PFSK-1 (cell line): Measurements from ENCODE around the gene PPIL4.

Experiments used
- POLR2AphosphoS5 ChIP-seq: IDR thresholded peaks from 2 replicates; pipeline ENCODE4 v1.6.1; 2012; ENCODE audit warnings: low read depth, mild to moderate bottlenecking, control low read depth, low read length, moderate library complexity
- SIN3A ChIP-seq: IDR thresholded peaks from 2 replicates; pipeline ENCODE4 v1.6.1; 2012; ENCODE audit warnings: mild to moderate bottlenecking, low read length, moderate library complexity, borderline replicate concordance; ENCODE audit not compliant: insufficient read depth
- TAF1 ChIP-seq: IDR thresholded peaks from 2 replicates; pipeline ENCODE4 v1.6.1; 2012; ENCODE audit warnings: low read length, control low read depth, borderline replicate concordance; ENCODE audit not compliant: insufficient read depth
- TF ChIP-seq, protein P1 (sequence below), 2 experiments: IDR thresholded peaks; 2 replicates each; pipeline versions ENCODE4 v1.6.1 to v1.8.0; 2011 to 2012; ENCODE audit warnings: low read depth in 2 of 2, low read length in 2 of 2, control low read depth in 1 of 2, inconsistent platforms in 1 of 2, mild to moderate bottlenecking in 1 of 2, moderate library complexity in 1 of 2; ENCODE audit not compliant: insufficient read depth in 1 of 2

DNA sequence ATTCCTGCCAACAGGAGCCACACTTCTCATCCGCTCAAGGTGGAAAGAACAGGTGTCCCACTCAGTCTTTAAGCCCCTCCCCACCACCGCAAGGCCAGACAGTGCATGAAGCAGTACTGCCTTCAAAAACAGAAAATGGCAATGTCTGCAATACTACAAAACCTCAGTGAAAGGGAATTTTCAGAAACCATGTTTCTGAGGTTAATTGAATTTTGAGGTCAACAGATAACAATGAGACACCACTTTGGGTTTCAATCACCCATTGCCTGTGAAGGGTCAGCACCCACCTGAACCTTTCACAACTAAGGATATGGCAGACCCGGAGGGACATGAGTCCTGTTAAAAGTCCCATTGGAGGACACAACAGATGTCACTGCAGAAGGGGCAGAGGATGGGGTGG lies 74.0 kb downstream of the PPIL4 start:
- TF ChIP-seq TAF1: no peak
- no peak for TF ChIP-seq POLR2AphosphoS5
- TF ChIP-seq, protein P1, sequence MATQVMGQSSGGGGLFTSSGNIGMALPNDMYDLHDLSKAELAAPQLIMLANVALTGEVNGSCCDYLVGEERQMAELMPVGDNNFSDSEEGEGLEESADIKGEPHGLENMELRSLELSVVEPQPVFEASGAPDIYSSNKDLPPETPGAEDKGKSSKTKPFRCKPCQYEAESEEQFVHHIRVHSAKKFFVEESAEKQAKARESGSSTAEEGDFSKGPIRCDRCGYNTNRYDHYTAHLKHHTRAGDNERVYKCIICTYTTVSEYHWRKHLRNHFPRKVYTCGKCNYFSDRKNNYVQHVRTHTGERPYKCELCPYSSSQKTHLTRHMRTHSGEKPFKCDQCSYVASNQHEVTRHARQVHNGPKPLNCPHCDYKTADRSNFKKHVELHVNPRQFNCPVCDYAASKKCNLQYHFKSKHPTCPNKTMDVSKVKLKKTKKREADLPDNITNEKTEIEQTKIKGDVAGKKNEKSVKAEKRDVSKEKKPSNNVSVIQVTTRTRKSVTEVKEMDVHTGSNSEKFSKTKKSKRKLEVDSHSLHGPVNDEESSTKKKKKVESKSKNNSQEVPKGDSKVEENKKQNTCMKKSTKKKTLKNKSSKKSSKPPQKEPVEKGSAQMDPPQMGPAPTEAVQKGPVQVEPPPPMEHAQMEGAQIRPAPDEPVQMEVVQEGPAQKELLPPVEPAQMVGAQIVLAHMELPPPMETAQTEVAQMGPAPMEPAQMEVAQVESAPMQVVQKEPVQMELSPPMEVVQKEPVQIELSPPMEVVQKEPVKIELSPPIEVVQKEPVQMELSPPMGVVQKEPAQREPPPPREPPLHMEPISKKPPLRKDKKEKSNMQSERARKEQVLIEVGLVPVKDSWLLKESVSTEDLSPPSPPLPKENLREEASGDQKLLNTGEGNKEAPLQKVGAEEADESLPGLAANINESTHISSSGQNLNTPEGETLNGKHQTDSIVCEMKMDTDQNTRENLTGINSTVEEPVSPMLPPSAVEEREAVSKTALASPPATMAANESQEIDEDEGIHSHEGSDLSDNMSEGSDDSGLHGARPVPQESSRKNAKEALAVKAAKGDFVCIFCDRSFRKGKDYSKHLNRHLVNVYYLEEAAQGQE (IDR thresholded peaks at IDR 0.05; ENCODE audit: insufficient read depth in 1 of 2, low read depth in 2 of 2, low read length in 2 of 2): no peak
- no peak for TF ChIP-seq SIN3A
